GM18507 (cell line): ENCODE data around the gene ONECUT3.

Experiments used
- DNase-seq: peaks from one replicate; pipeline ENCODE4 v3.0.0; 2011; ENCODE audit warnings: low read depth; ENCODE audit not compliant: insufficient read length; ENCODE audit errors: extremely low spot score
- FAIRE-seq: peaks from 2 replicates; lab custom pipeline; 2011; peaks lifted over from hg19 to GRCh38; lab: Jason Lieb, UNC

The ONECUT3 gene

GRCh38 chr19:1765232-1765903, 12.1 kb downstream of the ONECUT3 start:
- no peak for DNase-seq
- no peak for FAIRE-seq

DNA sequence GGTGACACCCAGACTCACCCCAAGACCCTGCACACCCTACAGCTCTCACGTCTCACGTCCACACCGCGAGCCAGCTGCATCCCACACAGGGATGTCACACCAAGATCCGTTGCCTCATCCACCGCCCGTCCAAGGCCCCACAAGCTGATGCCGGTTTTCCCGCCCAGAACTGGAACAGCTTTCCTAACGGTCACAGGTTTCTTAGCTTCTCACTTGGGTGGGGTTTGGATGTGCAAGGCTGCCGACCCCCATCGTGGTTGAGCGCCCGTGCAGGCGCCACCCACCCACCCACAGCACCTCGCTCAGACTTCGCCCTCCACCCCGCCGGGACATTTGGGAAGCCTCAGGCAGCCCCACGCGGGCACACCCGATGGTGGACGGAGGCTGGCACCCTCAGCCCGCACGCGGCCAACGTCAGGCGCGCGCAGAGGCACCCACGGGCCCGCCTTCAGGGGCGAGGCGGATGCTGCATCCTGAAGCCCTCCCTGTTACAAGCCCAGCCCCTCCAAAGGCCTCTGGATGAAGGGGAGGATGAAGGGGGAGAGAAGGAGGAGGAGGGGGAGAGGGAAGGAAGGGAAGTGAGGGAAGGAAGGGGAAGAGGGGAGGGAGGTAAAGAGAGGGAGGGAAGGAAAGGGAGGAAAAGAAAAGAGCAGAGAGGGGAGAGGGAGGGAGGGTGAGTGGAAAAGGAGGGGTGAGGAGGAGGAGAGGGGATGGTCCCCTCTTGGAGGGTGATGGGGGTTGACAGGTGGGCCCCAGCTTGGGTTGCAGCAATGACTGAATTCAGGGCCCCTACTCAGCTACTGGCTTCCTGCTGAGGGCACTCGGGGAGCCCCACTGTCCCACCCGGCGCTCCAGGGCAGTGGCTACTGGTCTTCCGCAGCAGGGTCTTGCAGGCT, 12.8 kb downstream of the ONECUT3 start:
- no peak for DNase-seq
- no peak for FAIRE-seq

GRCh38 chr19:1766800-1767352, 13.6 kb downstream of the ONECUT3 start:
- FAIRE-seq, result no peak
- no peak for DNase-seq

GRCh38 chr19:1767464-1767933, 14.2 kb downstream of the ONECUT3 start:
- DNase-seq, result peak; percentile 75

DNA sequence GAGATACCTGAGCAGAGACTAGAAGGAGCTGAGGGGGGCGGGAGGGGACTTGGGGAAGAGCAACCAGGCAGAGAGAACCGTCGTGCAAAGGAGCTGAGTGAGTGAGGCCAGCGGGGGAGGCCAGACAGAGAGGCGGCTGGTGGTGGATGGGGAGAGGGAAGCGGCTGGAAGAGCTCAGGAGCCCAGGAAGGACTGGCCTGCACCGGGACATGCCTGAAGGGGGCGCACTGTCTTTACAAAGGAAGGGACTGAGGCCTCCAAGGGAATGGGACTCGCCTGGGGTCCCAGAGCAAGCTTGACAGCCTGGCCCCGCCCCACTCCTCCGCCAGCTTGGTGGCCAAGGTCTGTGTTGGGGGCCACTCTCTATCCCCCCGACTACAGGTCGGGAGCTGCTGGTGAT, 14.9 kb downstream of the ONECUT3 start:
- FAIRE-seq (no peak), DNase-seq (no peak)

More at GRCh38 chr19:1767464-1767933, 14.2 kb downstream of the ONECUT3 start:
- peak; percentile 72 for FAIRE-seq

GRCh38 chr19:1768918-1769644, 15.8 kb downstream of the ONECUT3 start:
- DNase-seq, result no peak
- no peak for FAIRE-seq

GRCh38 chr19:1769645-1769985, 16.3 kb downstream of the ONECUT3 start:
- DNase-seq (no peak), FAIRE-seq (no peak)

- FAIRE-seq (no peak), DNase-seq (no peak)
These were observed 17.7 kb downstream of the ONECUT3 start for GRCh38 chr19:1770866-1771576.

GRCh38 chr19:1773184-1773583, 19.9 kb downstream of the ONECUT3 start:
- DNase-seq, result no peak
- no peak for FAIRE-seq

DNA sequence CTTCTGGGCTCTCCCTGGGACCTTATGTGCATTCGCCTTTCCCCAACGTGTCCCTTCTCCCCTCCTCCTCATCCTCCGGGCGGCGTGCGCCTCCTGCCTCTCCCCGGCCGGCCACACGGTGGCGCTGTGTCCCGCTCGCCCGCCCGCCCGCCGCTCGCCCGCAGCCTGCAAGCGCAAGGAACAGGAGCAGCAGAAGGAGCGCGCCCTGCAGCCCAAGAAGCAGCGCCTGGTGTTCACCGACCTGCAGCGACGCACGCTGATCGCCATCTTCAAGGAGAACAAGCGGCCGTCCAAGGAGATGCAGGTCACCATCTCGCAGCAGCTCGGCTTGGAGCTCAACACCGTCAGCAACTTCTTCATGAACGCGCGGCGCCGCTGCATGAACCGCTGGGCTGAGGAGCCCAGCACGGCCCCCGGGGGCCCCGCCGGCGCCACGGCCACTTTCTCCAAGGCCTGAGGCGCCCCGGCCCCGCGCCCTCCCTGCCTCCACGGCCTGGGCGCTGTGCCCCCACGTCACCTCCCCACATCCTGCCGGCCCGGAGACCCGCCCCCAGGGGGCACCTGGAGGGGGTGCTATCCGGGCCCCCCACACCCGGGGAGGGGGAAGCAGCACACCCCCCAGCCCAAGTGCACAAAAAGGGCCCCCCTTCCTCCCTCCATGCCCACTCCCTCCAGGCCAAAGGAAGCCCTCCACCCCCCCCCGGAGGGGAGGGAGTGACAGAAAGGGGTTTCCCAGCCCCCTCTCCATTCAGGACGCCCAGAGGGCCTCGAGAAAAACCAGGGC, 21.9 kb downstream of the ONECUT3 start:
- DNase-seq (no peak), FAIRE-seq (no peak)

DNA sequence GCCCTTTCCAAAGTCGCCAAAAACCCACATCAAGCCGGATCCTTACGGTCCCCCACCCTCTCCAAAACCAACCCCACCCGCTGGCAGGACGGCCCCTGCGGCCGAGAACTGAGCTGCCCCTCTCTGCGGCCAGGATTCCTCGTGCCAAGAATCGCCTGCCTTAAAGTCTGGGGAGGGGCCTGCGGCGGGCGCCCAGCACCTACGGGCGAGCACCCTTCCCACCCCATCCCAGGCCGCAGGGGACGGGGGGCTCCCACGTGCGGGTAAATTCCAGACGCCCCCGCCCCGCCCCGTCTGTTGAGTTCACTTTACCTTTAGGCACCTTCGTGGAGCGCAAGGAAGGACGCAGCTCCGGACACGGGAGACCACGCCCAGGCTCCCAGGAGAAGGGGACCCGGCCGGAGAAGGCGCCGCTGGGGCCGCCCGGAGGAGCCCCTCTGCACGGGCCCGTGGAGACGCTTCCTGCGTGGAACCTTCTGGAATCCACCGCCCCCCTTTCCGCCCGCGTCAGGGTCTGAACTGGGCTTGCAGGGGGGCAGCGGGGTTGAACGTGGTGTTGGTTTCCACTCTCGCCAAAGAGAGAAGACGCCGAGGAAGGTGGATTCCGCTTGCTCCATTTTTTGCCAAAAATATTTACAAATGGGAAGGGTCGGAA, 22.8 kb downstream of the ONECUT3 start:
- FAIRE-seq (no peak), DNase-seq (no peak)

- no peak for FAIRE-seq
These were observed 23.4 kb downstream of the ONECUT3 start for GRCh38 chr19:1776606-1777147.

GRCh38 chr19:1777149-1777548, 23.8 kb downstream of the ONECUT3 start:
- FAIRE-seq, result no peak

More at GRCh38 chr19:1776606-1777147, 23.4 kb downstream of the ONECUT3 start:
- no peak for DNase-seq

GRCh38 chr19:1779574-1779973, 26.3 kb downstream of the ONECUT3 start:
- DNase-seq, result no peak
- no peak for FAIRE-seq

More at GRCh38 chr19:1777149-1777548, 23.8 kb downstream of the ONECUT3 start:
- DNase-seq, result no peak

DNA sequence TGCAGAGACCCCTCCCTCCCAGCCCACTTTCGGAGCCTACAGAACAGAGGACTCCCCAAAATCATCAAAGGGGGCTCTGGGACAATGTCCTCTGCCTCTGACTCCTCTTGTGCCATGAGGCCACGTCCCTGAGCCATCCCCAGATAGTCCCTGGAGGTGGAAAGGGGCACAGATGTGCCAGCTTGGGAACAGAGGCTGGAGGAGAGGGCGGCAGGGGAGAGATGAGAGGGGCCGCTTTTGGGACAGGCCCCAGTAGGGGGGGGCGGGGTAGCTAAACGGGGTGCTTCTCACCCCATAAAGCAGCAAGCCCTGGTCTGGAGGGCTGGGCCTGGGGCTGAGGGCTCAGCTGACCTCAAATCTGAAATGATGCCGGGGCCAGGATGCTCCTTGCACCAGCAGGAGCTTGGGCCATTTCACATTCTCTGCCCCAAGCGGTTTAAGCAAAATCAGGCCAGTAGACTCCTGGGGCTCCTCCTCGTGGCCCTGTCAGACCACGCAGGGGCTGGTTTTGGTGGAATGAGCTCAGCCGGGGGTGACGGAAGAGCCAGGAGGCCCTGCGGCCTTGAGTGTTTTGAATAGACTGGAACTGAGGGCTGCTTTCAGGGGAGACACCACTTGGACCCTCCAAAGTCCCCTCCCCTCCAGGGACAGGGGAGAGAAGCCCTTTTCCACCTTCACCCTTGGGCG, 27.1 kb downstream of the ONECUT3 start:
- FAIRE-seq (no peak), DNase-seq (no peak)

DNA sequence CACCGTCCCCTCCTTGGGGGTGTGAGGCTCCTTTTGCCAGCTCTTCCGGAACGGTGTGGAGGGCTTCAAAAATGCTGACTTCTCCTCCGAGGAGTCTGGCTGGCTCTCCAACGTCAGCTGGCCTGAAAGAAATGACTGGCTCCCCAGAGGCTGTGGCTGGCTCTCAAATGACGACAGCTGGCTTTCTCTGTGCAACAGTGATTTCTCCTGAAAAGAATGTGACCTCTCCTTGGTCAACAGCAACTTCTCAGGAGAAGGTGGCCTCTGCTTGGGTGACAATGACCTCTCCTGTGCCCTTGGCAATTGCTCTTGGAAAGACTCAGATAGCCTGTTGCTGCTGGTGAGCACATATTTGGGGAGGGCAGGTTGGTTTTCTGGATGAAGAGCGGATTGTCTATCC, 29.2 kb downstream of the ONECUT3 start:
- DNase-seq (no peak), FAIRE-seq (no peak)

- FAIRE-seq (no peak), DNase-seq (no peak)
These were observed 30.0 kb downstream of the ONECUT3 start for GRCh38 chr19:1783354-1783753.
